Stimulated activated CD4-positive, alpha-beta T cell treated with anti-CD3 and anti-CD28 coated beads, Interleukin-15, amount 100 ng/mL, for 24 hours (primary cell): ENCODE measurements around the gene RAB35.

Source experiments
- DNase-seq: peaks from one replicate; pipeline ENCODE4 v3.0.0-alpha.2; 2020

Gene RAB35

DNA sequence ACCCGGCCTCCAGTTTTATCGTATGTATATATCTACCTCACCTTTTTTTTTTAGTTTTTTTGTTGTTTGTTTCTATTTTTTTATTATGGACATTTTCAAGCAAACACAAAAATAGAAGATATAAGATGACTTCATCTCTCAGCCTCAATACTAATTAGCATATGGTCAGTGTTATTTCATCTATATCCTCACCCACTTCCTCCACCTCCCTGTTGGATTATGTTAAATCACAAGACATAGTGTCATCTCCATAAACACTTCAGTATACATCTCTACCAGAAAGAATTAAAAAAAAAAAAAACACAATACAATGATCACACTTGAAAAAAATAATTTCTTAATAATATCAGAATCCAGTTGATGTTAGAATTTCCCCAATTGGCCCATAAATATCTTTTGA, 34.9 kb downstream of the RAB35 start:
- no peak for DNase-seq

DNA sequence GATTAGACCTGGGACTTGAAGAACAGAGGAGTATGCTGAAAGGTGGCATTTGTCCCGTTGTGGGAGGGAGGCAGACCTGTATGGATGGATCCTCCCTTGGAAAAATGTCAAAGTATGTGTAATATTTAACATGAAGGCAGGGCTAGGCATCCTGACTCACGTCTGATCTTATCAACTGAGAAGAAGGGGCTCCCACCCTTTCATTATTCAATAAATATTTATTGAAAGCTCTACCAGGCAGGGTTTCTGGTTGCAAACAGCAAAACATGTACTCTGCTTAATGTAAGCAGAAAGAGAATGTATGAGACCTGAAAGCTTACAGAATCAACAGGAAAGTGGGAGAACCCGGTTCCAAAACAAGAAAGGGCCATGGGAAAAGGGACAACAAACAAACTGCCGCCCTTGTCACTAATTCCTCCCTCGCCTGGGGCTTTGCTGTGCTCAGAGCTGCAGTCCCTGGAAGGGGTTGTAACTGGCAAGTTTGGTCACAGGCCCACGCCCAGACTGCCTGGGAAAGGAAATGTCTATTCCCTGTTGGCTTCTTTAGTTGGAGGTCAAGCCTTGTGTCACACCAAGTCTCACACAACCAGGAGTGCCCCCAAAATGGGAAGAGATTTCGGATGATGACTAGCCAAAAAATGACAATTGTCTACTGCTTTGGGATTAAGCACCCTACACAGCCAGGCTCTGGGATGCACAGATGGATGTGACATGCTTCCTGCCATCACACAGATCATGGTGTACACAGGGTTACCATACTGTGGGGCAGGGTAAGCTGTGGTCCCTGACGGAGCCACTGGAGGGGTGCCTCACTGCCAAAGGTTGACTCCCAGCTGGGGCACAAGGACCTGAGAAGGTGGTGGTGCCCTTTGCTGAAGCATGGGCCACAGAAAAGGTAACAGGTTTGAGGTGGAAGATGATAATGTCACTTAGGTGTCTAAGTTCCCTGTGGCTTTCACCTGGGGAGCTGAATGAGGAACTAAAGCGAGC, 36.8 kb downstream of the RAB35 start:
- no peak for DNase-seq

DNA sequence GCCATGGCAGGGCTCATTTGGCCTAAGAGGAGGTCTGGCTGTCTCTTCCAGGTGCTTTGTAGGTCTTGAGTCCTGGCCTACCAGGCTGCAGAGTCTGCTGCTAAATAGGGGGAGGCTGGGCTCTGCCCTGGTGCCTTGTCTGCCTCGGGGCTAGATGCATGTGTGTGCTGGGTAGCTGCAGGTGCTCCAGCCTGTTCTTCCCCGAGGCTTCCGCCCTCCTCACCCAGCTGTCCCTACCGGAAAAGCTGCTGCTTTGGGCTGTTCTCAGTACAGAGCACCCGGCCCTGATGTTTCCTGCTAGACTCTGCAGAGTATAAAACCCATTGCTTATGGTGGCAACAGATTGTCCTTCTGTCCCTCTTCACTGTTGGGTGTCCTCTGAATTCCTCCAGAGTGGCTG, 37.7 kb downstream of the RAB35 start:
- DNase-seq = no peak

DNA sequence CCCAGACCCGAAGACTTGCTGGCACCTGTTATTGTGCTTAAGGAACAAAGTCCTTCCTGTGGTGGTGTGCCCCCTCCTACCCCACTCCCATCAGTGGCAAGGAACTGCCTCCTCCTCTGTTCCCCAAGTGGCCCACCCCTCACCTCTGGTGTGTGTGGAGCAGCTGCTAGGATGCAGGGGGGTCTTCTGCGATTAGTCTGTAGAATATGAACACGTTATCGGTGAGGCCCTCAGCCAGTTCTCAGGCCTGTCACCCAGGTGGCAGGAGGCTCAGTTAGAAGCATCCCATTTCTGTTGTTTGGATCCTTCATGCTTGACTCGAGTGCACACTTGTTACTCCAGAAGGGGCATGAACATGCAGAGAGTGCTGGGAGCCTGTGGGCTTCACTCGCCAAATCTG, 39.3 kb downstream of the RAB35 start:
- no peak for DNase-seq

DNA sequence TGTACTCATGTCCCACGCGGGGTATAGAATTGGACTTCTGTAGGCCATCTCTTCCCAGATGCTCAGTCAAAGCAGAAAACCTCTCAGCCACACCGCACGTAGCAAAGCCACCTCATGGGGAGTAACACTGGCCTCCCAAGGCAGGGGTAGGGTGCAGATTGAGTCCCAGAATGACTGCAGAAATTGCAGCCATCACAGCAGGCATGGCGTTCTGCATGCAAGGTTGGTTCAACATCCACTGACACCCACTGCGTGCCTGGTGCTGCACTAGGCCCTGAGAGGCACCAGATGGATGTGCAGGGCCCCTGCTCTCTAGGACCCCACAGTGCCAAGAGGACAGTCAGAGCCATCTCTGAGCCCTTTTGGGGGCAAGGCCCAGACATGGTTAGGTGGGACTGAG, 39.9 kb downstream of the RAB35 start:
- no peak for DNase-seq

DNA sequence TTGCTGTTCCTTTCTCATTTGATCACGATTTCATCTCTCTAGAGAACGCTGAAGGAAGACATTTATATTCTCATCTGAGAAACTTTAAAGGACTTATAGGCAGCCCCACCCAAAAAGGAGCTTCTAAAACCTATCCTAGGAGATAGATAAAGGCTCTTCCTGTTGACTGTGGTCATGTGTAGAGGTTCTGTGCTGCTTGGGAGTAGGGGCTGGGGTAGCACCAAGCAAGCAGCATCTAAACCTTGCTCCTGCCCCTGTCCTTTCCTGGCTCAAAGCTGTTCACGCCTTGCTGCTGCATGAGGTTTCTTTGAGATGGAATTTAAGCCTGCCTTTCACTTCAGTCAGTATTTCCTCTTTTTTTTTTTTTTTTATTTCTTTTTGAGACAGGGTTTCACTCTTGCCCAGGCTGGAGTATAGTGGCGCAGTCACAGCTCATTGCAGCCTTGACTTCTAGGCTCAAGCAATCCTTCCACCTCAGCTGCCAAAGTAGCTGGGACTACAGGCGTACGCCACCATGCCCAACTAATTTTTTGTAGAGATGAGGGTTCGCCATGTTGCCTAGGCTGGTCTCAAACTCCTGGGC, 41.4 kb downstream of the RAB35 start:
- DNase-seq = no peak

DNA sequence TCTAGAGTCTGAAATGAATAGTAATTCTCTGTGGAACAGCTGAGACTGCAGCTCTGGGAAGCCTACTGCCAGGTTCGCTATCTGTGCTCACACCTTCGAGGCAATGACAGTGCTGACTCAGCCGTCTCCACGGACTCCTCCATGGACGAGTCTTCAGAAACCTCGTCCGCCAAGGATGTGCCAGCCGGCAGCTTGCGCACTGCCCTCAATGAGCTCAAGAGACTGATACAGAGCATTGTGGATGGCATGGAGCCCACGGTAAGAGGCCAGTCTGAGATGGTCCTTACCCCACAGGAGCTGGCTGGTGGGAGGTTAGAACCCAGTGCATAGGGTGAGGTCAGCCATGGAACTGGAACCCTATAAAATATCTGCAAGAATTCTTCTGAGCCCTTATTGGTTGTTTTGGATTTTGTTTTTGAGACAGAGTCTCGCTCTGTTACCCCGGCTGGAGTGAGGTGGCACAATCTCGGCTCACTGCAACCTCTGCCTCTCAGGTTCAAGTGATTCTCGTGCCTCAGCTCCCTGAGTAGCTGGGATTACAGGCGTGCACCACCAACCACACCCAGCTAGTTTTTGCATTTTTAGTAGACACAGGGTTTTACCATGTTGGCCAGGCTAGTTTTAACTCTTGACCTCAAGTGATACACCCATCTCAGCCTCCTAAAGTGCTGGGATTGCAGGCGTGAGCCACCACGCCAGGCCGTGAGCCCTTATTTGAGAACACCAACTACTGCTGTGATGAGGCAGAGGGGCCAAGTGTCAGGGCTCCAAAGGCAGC, 43.9 kb downstream of the RAB35 start:
- no peak for DNase-seq

DNA sequence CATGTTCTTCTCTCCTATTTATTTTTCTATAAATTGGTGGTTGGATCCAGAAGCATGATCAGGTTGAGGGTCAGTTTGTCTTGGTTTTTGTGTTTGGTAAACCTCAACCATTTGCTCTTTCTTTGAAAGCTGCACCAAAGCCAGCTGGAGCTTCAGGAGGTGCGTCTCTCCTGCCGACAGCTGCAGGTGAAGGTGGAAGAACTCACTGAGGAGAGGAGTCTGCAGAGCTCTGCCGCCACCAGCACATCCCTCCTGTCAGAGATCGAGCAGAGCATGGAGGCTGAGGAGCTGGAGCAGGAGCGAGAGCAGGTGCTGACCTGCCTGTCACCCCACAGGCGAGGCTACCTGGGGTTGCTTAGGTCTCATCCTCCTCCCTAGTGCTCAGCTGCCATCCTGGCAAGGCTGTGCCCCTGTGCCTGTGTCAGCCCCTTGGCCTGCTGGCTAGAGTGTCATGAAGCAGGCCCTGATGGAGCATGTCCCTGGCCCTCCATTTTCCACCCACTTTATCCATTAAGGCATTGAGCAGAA, 45.0 kb downstream of the RAB35 start:
- no peak for DNase-seq

DNA sequence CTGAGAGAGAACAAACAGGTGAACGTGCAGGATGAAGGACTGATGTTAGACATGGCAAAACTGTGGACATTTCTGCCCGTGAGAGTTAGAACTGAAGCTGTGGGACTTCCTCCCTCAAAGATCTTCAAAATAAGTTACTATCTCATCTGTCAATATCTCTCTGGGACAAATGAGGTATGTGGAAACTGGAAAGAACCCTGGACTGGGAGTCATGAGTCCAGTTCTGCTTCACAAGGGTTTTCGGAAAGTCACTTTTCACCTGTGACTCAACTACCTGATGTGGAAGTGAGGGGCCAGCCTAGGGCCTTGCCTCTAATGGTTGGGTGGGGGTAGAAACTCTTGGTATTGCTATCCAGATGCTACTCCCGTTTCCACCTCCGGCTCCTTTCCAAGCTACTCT, 47.3 kb downstream of the RAB35 start:
- no peak for DNase-seq

DNA sequence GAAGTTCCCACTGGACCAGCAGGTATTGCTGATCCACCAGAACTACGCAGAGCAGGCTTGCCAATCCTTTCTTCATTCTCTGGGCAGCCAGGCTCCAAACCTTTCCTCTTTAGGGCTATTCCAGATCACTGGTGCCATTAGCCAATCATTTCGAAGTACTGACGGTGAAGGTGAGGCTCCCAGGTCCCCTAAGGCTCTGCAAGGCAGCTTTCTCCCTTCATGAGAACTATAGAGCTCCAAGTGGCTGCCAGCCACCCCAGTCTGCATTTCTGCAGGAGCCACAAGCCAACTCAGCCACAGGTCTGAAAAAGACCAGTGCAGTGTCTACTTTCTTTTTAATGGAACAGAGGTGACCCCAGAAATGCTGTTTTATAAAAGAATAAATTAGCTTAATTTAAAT, 48.7 kb downstream of the RAB35 start:
- DNase-seq = no peak

DNA sequence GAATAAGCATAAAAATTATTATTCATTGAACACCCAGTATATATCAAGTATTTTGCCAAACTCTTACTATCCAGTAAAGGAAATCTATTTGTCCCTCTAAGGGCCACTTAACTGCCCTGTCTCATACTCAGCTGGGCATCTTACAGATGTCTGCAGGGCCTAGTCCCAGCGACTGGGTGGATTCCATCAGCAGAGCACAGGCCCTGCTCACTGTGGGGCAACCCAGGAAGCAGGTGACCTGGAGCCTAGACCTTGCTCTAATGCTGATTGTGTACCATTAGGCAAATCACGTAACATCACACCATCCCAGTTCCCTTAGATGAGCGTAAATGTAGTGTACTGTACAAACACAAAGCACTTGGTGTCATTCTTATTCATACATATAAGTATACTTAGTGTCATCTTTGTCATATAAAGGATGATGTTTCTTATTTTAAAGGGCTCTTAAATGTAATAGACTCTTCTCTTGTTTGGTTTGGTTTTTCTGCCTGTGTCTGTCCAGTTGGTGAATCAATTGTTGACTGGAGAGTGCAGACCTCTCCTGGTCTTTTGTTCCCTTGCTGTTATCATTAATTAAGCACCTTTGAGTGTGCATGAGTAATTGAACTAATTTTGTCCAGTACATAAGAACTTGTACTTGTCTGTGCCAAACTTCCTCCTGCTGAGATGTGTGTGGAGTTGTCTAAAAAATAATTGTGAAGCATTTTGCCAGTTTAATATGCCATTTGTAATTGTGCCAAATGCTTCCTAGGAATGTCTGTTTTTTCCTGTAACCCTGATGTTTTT, 49.3 kb downstream of the RAB35 start:
- DNase-seq = no peak

DNA sequence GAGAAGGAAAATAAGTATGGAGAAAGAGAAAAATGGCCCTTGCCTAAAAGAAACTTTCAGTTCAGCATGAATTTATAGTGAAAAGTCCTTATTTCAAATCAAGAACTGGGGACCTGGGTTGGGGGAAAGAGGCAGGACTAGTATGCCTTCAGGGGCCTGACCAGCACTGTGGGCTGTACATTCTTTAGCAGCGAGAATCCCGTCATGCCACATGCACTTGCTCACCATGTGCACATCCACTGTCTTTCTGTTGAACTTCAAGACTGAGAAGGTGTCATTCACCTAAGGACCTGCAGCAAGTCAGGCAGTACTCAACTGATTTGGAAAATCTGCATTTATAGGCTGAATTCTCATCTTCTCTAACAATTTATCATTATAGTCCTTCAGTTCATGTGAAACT, 50.2 kb downstream of the RAB35 start:
- no peak for DNase-seq

DNA sequence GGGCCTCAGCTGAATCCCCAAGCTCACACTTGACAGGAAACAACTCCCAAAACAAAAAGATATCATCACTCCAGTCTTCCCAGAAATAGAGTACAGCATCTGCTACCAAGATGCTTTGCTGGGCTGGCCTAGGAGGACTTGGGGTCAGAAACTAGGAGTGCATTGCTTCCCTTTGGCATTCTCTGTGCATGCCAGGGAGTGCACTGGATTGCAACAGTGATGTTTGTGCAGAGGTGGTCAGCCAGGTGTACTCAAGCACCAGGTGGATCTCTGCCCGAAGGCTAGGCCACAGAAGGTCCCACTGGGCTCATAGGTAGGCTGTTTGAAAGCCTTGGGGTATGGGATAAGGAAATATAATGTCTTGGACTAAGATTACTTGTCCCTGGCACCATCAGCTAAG, 51.1 kb downstream of the RAB35 start:
- no peak for DNase-seq

DNA sequence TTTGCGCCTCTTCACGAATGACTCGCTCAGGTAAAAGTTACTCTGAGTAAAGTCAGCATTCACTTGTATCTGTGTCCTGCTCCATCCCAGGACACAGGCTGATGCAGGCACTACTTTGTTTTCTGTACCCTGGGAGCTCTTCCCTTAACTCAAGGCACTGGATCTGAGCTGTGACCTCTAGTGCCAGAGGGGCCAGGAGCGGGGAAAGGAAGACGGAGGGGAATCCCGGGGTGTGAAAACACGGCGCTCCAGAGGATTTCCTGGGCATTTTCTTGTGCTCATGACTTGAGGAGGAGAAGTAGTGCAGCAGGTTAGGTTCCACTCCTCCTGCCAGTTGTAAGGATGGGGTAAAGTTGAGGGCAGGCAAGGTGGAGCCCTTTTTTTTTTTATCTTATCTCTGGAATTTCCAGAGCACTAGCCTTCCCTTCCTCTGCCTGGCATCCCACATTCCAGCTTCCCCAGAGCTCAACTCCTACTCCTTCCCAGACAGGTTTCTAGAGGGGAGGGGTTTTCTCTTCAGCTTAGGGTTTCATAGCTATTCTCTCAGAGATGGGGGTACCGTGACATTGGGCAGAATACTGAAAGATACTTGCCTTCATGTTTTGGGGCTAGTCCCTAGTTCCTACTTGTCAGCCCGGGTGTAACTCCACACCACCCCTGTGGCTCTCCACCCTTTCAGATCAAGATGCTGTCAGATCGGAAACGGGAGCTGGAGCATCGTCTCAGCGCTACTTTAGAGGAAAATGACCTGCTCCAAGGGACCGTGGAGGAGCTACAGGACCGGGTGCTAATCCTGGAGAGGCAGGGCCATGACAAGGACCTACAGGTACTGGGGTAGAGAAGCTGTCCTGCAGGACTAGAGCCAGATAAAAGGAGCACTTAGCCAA, 52.3 kb downstream of the RAB35 start:
- DNase-seq = no peak

DNA sequence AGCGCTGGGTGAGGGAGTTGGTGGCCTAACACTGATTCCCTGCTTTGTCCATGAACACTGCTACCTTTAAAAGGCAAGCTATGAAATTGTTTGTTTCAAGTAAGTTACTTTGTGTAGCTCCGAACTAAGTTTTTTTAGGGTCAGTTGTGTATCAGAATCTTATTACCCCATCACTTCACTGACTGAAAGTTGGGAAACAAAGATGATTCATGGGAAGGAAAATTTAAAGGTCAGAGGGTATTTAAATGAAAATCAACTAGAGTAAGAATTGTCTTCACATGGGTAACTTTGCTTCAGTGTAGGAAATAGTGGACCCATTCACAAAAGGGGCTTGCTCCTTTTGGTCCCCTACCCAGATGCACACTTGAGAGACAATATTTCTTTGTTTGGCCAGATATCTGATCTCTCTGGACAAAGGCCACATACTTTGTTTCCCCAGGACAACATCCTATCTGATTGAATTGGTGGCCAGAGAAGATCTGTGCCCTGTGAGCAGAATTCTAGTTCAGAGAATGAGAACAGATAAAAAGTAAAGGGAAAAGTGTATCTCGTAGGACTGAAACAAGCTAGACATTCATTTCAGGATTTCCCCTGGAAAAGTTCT, 53.5 kb downstream of the RAB35 start:
- DNase-seq = no peak

DNA sequence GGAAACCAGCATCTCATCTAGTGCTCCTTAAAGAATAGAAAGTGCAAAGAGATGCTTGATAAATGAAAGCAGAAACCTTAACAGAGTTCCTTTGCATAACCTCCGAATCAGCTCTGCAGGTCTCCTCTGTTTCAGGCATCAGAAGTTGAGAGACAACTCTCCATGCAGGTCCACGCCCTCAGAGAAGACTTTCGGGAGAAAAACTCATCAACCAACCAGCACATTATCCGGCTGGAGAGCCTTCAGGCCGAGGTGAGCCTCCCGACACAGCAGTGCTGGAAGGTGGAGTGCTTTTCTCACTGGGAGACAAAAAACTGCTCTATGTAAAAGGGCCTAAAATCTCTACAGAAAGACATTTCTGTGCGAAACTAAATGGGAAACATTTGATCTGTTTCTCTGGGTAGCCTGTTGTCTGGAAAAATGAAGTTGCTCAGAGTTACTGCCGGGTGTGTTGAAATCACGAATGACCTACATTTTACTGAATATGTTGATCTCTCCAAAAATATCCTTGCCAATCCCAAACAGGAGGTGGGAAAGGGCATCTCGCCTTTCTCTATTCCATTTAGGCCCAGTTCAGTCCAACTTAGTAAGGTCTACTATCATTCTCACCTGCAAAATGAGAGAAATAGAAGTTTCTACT, 54.9 kb downstream of the RAB35 start:
- no peak for DNase-seq

DNA sequence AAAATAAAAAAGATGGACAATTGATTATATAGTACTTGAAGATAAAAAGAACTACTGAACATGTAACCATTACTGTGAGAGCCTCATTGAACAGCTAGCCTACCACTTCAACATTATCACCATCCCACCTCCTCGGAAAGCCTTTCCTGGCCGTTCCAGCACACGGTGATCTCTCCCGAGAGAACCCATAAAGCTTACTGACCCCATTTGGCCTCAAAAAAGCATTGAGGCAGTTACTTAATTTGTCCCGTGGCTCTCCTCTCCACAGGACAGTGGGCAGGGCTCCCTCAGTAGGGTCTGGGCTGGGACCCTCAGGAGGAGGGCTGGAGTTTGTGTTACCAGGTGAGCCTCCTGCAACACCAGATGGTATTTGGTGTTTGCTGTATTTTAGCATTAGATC, 55.8 kb downstream of the RAB35 start:
- no peak for DNase-seq

DNA sequence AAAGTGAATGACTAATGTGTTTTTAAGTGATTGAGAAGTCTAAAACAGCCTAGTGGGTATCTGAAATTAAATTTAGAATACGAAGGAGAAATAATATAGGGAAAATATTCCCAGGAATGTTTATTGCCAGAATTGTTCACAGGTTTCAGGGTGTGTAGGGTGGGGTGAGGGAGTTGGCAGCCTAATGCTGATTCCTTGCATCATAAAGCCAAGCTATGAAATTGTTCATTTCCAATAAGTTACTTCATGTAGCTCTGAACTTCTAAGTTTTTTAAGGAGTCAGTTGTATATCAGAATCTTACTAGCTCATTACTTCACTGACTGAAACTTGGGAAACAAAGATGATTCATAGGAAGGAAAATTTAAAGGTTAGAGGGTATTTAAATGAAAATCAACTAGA, 56.4 kb downstream of the RAB35 start:
- no peak for DNase-seq

DNA sequence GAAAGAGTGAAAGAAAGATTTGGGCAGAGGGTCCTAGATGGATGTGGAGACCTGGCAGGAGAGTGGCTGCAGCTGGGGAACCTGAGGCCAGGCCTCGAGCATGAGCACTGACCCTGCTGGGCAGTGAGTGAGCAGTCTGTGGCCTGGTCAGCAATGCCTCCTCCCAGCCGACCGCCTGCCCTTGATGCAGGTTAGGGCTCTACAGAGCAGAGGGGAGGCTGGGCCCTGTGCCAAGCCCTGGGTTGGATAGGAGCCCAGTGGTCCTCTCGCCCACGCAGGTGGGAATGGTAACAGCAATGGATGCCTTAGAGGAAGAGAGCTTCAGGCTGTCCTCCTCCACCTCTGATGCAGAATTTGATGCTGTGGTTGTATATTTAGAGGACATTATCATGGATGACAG, 59.8 kb downstream of the RAB35 start:
- DNase-seq = no peak

DNA sequence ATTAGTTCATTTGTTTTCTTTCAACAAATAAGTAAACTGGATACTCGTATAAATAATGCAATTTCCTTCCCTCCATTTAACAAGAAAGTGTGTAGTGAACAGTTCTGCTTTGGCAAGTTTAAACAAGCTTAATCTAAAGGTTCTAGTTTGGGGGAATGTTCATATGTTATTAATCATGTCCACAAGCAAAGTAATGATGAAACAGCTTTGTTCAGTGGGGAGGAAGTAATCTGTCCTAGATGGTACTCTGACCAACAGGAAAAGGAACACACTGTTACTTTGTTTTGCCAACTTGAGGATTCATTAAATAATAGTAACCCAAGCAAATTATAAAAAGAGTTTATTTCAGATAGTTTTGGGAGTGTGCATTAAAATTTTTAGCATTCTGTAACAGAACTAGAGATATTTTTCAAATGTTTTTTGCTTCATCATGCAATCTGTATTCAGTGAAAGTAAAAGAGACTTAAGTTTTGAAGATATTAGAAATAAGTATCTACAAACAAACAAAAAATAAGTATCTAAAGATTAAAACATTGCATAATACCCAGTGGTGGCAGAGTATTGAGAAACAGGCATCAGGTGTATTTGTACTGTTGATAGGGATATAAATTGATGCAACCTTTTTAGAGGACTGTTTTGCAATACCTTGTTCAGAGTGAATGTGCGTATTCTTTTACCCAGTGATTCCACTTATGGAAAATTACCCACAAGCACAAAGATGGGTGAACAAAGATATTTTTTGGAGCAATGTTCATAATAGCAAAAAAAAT, 61.1 kb downstream of the RAB35 start:
- no peak for DNase-seq
